HG02970 (cell line): ENCODE measurements around the gene TMEM18.

Experiments
- ATAC-seq: cut with Tn5 transposase; IDR thresholded peaks from one replicate; pipeline ENCODE4 v1.9.1; 2021; ENCODE audit warnings: mild to moderate bottlenecking, moderate library complexity, moderate number of reproducible peaks; ENCODE audit not compliant: unreplicated experiment, low FRiP score

The TMEM18 gene

GRCh38 chr2:623130-623922 is 53.9 kb downstream of the TMEM18 start:
- no peak for ATAC-seq

GRCh38 chr2:622357-622756 is 54.8 kb downstream of the TMEM18 start:
- no peak for ATAC-seq

GRCh38 chr2:621303-622099 is 55.7 kb downstream of the TMEM18 start:
- ATAC-seq: no peak

- no peak for ATAC-seq
These were observed 56.5 kb downstream of the TMEM18 start for GRCh38 chr2:620471-621302.

- no peak for ATAC-seq
These were observed 57.2 kb downstream of the TMEM18 start for GRCh38 chr2:620004-620403.

GRCh38 chr2:618422-618990 is 58.7 kb downstream of the TMEM18 start:
- no peak for ATAC-seq

DNA sequence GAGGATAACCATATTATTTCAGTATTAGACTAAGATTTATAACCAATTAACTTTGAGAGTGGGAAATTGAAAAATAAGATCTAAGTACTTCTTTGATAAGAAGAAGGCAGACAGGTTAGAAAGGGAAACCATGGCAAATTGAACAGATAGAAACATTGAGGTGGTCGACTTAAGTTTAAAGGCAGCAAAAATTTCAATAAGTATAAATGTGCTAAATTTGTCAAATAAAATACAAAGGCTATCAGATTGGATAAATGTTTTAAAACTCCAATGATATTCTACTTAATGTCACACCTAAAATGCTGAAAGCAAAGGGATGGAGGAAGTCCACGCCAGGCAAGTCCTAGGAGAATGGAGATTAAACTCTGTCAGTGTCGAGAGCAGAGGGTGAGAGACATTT is 59.2 kb downstream of the TMEM18 start:
- ATAC-seq: no peak
